ENCODE data around the gene BST1.

BST1 gene

DNA sequence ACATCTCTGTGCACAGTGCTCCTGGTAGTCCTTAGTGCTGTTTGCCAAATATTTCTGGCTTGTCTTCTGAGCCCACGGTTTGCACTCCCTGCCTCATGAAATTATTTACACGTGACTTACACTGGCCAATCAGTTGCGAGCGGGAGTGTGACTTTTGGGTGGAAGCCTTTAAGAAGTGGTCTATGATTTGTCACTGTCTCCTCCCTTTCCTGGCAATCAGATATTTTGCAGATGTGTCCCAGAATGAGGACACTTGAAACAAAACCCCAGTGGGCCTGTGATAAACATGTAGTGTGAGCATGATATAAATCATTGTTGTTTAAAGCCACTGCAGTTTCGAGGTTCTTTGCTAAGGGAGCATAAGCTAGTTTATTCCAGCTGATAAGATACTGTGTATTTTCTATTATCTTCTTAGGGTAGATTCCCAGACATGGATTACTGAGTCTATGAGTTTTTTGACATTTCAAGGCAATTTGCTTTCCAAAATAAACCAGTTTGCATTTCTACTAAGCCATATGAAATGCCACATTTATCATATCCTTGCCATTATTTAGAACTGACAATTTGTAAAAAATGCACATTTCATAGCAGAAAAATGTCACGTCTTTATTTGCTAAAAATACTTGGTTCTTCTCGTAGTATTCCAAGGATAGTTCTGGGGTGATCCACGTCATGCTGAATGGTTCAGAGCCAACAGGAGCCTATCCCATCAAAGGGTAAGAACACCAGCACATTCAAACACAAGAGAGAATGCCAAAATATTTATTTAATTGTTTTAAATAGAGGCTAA is 12.0 kb downstream of the BST1 start:
- H3K27ac ChIP-seq (ENCODE audit: insufficient read depth in 1 of 2, low read depth in 1 of 2, low read length in 2 of 2, poor library complexity in 1 of 2, severe bottlenecking in 2 of 2): no peak overlapping the region
- H3K9me3 ChIP-seq (ENCODE audit: control extremely low read depth in 1 of 5, control insufficient read depth in 4 of 5, insufficient read depth in 2 of 5, low read depth in 1 of 5, low read length in 4 of 5): no peaks in the 10 kb centered on the region
- no peak overlapping the region for H3K4me3 ChIP-seq (ENCODE audit: control insufficient read depth in 1 of 7, extremely low read depth in 1 of 7, insufficient read depth in 4 of 7, low read depth in 2 of 7, low read length in 6 of 7)
- POLR2A ChIA-PET: interaction anchor here (0.7 kb wide), 1 partner anchor 215 kb away, joined by 5 read pairs; no protein-coding TSS in a partner anchor
- DNase-seq: no peak
- CTCF ChIA-PET: no interaction called here
- WGBS (ENCODE audit: insufficient coverage): 97% methylated on average over 4 of the region's 8 CpGs
- H3K36me3 ChIP-seq (ENCODE audit: control insufficient read depth in 4 of 4, insufficient read depth in 4 of 4, low read length in 3 of 4): peaks cover 0 to 17% (median 3%) of the 10 kb centered on the region in 4 experiments
- H3K27me3 ChIP-seq (replicated peaks in 2 of 5; ENCODE audit: control insufficient read depth in 4 of 5, insufficient read depth in 5 of 5, low read length in 4 of 5): no peaks in the 10 kb centered on the region
- H3K4me1 ChIP-seq (ENCODE audit: control extremely low read depth in 1 of 4, control insufficient read depth in 4 of 4, insufficient read depth in 4 of 4, low read length in 3 of 4): no peaks in the 10 kb centered on the region

DNA sequence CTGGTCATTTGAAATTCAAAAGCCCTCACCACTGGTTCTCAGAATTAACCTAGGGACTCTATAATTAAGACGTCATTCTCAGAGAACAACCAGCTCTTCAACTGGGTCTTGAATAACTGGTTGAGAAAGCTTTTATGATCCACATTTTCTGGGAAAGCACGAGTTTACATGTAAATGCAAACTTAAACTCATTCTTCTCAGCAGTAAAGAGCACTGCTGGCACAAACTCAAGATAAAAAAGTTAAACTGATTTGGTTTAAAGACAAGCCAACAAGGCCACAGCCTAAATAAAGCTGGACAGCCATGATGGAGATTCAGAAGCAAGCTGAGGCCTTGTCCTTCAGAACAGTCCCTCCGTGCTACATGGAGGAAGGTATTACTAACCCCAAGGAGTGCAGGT is 13.2 kb downstream of the BST1 start:
- CTCF ChIA-PET: no interaction called here
- POLR2A ChIA-PET: interaction anchor here (0.6 kb wide), 1 partner anchor 270 kb away, joined by 3 read pairs; no protein-coding TSS in a partner anchor
- no peak overlapping the region for H3K27ac ChIP-seq (ENCODE audit: insufficient read depth in 1 of 2, low read depth in 1 of 2, low read length in 2 of 2, poor library complexity in 1 of 2, severe bottlenecking in 2 of 2)
- WGBS (ENCODE audit: insufficient coverage): 100% methylated on average over 3 of the region's 3 CpGs
- no peaks in the 10 kb centered on the region for H3K4me1 ChIP-seq (ENCODE audit: control extremely low read depth in 1 of 4, control insufficient read depth in 4 of 4, insufficient read depth in 4 of 4, low read length in 3 of 4)
- DNase-seq: no peak
- H3K4me3 ChIP-seq (ENCODE audit: control insufficient read depth in 1 of 7, extremely low read depth in 1 of 7, insufficient read depth in 4 of 7, low read depth in 2 of 7, low read length in 6 of 7): no peak overlapping the region
- H3K36me3 ChIP-seq (ENCODE audit: control insufficient read depth in 4 of 4, insufficient read depth in 4 of 4, low read length in 3 of 4): peaks cover 0 to 17% (median 3%) of the 10 kb centered on the region in 4 experiments
- H3K9me3 ChIP-seq (ENCODE audit: control extremely low read depth in 1 of 5, control insufficient read depth in 4 of 5, insufficient read depth in 2 of 5, low read depth in 1 of 5, low read length in 4 of 5): no peaks in the 10 kb centered on the region
- H3K27me3 ChIP-seq (replicated peaks in 2 of 5; ENCODE audit: control insufficient read depth in 4 of 5, insufficient read depth in 5 of 5, low read length in 4 of 5): no peaks in the 10 kb centered on the region

DNA sequence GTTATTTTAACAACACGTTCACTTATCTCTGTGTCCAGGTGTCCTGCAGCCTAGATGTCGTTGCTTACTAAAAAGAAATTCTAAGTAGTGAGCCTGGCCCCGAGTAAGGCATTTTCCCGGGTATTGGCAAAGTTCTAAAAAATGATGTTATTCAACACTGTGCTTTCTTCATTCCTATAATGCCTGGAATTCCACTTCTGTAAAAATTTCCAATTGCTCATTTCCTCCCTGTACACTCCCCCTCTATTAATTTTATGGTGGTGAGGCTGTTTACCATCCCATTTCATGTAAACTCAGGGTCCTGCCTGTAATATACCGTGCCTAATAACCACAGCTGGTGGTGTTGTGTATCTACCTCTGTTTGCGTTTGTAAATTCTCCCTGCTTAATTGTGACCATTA is 14.2 kb downstream of the BST1 start:
- ChIA-PET CTCF (interaction anchor here (0.9 kb wide), 1 partner anchor 89 kb away, joined by 3 read pairs; no protein-coding TSS in a partner anchor), POLR2A (no interaction called here)
- Histone ChIP-seq H3K27ac (ENCODE audit: insufficient read depth in 1 of 2, low read depth in 1 of 2, low read length in 2 of 2, poor library complexity in 1 of 2, severe bottlenecking in 2 of 2) (no peak overlapping the region), H3K9me3 (ENCODE audit: control extremely low read depth in 1 of 5, control insufficient read depth in 4 of 5, insufficient read depth in 2 of 5, low read depth in 1 of 5, low read length in 4 of 5) (no peaks in the 10 kb centered on the region), H3K4me1 (ENCODE audit: control extremely low read depth in 1 of 4, control insufficient read depth in 4 of 4, insufficient read depth in 4 of 4, low read length in 3 of 4) (no peaks in the 10 kb centered on the region), H3K4me3 (ENCODE audit: control insufficient read depth in 1 of 7, extremely low read depth in 1 of 7, insufficient read depth in 4 of 7, low read depth in 2 of 7, low read length in 6 of 7) (no peak overlapping the region), H3K27me3 (replicated peaks in 2 of 5; ENCODE audit: control insufficient read depth in 4 of 5, insufficient read depth in 5 of 5, low read length in 4 of 5) (no peaks in the 10 kb centered on the region), H3K36me3 (ENCODE audit: control insufficient read depth in 4 of 4, insufficient read depth in 4 of 4, low read length in 3 of 4) (peaks cover 0 to 17% (median 4%) of the 10 kb centered on the region in 4 experiments)
- no peak for DNase-seq
- WGBS (ENCODE audit: insufficient coverage): 100% methylated on average over 3 of the region's 6 CpGs

GRCh38 chr4:15717657-15718416 is 15.0 kb downstream of the BST1 start:
- Histone ChIP-seq H3K9me3 (ENCODE audit: control extremely low read depth in 1 of 5, control insufficient read depth in 4 of 5, insufficient read depth in 2 of 5, low read depth in 1 of 5, low read length in 4 of 5) (no peaks in the 10 kb centered on the region), H3K4me1 (ENCODE audit: control extremely low read depth in 1 of 4, control insufficient read depth in 4 of 4, insufficient read depth in 4 of 4, low read length in 3 of 4) (no peaks in the 10 kb centered on the region), H3K4me3 (ENCODE audit: control insufficient read depth in 1 of 7, extremely low read depth in 1 of 7, insufficient read depth in 4 of 7, low read depth in 2 of 7, low read length in 6 of 7) (no peak overlapping the region), H3K27ac (ENCODE audit: insufficient read depth in 1 of 2, low read depth in 1 of 2, low read length in 2 of 2, poor library complexity in 1 of 2, severe bottlenecking in 2 of 2) (no peak overlapping the region), H3K27me3 (replicated peaks in 2 of 5; ENCODE audit: control insufficient read depth in 4 of 5, insufficient read depth in 5 of 5, low read length in 4 of 5) (no peaks in the 10 kb centered on the region), H3K36me3 (ENCODE audit: control insufficient read depth in 4 of 4, insufficient read depth in 4 of 4, low read length in 3 of 4) (peaks cover 0 to 13% (median 5%) of the 10 kb centered on the region in 4 experiments)
- CTCF ChIA-PET: interaction anchor here (0.9 kb wide), 2 partner anchors 88 to 246 kb away, joined by 3 read pairs; no protein-coding TSS in a partner anchor
- WGBS (ENCODE audit: insufficient coverage): 100% methylated on average over 1 of the region's 3 CpGs
- no peak for DNase-seq
- POLR2A ChIA-PET: interaction anchor here (0.6 kb wide), 1 partner anchor 193 kb away, joined by 3 read pairs; no protein-coding TSS in a partner anchor

GRCh38 chr4:15718465-15718864 is 15.6 kb downstream of the BST1 start:
- peaks cover 0 to 15% (median 4%) of the 10 kb centered on the region in 4 experiments for H3K36me3 ChIP-seq (ENCODE audit: control insufficient read depth in 4 of 4, insufficient read depth in 4 of 4, low read length in 3 of 4)
- 93% methylated on average over 5 of the region's 5 CpGs for WGBS (ENCODE audit: insufficient coverage)
- no peaks in the 10 kb centered on the region for H3K4me1 ChIP-seq (ENCODE audit: control extremely low read depth in 1 of 4, control insufficient read depth in 4 of 4, insufficient read depth in 4 of 4, low read length in 3 of 4)
- ChIA-PET CTCF (interaction anchor here (0.9 to 1.1 kb wide), 2 partner anchors 16 to 246 kb away, joined by 3 read pairs; partner anchors contain the start of gene BST1), POLR2A (interaction anchor here (0.6 kb wide), 1 partner anchor 192 kb away, joined by 3 read pairs; no protein-coding TSS in a partner anchor)
- no peak overlapping the region for H3K4me3 ChIP-seq (ENCODE audit: control insufficient read depth in 1 of 7, extremely low read depth in 1 of 7, insufficient read depth in 4 of 7, low read depth in 2 of 7, low read length in 6 of 7)
- H3K9me3 ChIP-seq (ENCODE audit: control extremely low read depth in 1 of 5, control insufficient read depth in 4 of 5, insufficient read depth in 2 of 5, low read depth in 1 of 5, low read length in 4 of 5): no peaks in the 10 kb centered on the region
- no peaks in the 10 kb centered on the region for H3K27me3 ChIP-seq (replicated peaks in 2 of 5; ENCODE audit: control insufficient read depth in 4 of 5, insufficient read depth in 5 of 5, low read length in 4 of 5)
- no peak overlapping the region for H3K27ac ChIP-seq (ENCODE audit: insufficient read depth in 1 of 2, low read depth in 1 of 2, low read length in 2 of 2, poor library complexity in 1 of 2, severe bottlenecking in 2 of 2)
- DNase-seq: no peak

DNA sequence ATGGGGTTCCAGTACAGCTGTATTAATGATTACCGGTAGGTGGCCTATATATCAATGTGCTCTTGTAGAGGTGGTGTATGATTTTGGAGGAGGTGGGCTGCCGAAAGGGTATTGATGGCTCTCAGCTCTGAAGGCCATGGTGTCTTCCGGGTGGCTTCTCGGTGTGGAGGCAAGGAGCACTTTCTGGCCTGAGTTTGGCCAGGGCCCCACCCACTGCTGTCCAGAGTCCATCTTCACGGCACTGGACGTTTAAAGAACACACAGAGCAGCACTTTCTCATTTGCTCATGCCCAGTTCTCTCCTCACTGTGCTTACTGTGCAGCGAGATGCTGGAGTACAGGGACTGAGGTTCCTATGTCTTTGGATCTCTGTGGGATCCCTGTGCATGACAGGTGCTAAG is 16.1 kb downstream of the BST1 start:
- no peaks in the 10 kb centered on the region for H3K9me3 ChIP-seq (ENCODE audit: control extremely low read depth in 1 of 5, control insufficient read depth in 4 of 5, insufficient read depth in 2 of 5, low read depth in 1 of 5, low read length in 4 of 5)
- WGBS (ENCODE audit: insufficient coverage): 98% methylated on average over 5 of the region's 7 CpGs
- H3K36me3 ChIP-seq (ENCODE audit: control insufficient read depth in 4 of 4, insufficient read depth in 4 of 4, low read length in 3 of 4): peaks cover 0 to 20% (median 6%) of the 10 kb centered on the region in 4 experiments
- H3K4me3 ChIP-seq (ENCODE audit: control insufficient read depth in 1 of 7, extremely low read depth in 1 of 7, insufficient read depth in 4 of 7, low read depth in 2 of 7, low read length in 6 of 7): no peak overlapping the region
- ChIA-PET POLR2A (no interaction called here), CTCF (interaction anchor here (1.1 kb wide), 1 partner anchor 16 kb away, joined by 3 read pairs; the partner anchor contains the start of gene BST1)
- no peaks in the 10 kb centered on the region for H3K27me3 ChIP-seq (replicated peaks in 2 of 5; ENCODE audit: control insufficient read depth in 4 of 5, insufficient read depth in 5 of 5, low read length in 4 of 5)
- DNase-seq: no peak
- no peaks in the 10 kb centered on the region for H3K4me1 ChIP-seq (ENCODE audit: control extremely low read depth in 1 of 4, control insufficient read depth in 4 of 4, insufficient read depth in 4 of 4, low read length in 3 of 4)
- H3K27ac ChIP-seq (ENCODE audit: insufficient read depth in 1 of 2, low read depth in 1 of 2, low read length in 2 of 2, poor library complexity in 1 of 2, severe bottlenecking in 2 of 2): no peak overlapping the region
